SK-N-MC (cell line): ENCODE measurements around the gene MYO5B.

Experiments used
- EZH2 ChIP-seq: fragments of 200-600 bp; sonication (generic); IDR thresholded peaks from one replicate; pipeline ENCODE4 v1.6.1; 2017; ENCODE audit warnings: antibody characterized with exemption
- FOXP2 ChIP-seq: optimal IDR thresholded peaks from 2 replicates; pipeline ENCODE3; 2011; ENCODE audit warnings: mild to moderate bottlenecking, moderate library complexity; ENCODE audit not compliant: insufficient read depth; ENCODE audit errors: extremely low read length, control extremely low read depth
- POLR2AphosphoS5 ChIP-seq: IDR thresholded peaks from 2 replicates; pipeline ENCODE4 v1.6.1; 2012; ENCODE audit warnings: mild to moderate bottlenecking, low read depth, low read length, borderline replicate concordance

DNA sequence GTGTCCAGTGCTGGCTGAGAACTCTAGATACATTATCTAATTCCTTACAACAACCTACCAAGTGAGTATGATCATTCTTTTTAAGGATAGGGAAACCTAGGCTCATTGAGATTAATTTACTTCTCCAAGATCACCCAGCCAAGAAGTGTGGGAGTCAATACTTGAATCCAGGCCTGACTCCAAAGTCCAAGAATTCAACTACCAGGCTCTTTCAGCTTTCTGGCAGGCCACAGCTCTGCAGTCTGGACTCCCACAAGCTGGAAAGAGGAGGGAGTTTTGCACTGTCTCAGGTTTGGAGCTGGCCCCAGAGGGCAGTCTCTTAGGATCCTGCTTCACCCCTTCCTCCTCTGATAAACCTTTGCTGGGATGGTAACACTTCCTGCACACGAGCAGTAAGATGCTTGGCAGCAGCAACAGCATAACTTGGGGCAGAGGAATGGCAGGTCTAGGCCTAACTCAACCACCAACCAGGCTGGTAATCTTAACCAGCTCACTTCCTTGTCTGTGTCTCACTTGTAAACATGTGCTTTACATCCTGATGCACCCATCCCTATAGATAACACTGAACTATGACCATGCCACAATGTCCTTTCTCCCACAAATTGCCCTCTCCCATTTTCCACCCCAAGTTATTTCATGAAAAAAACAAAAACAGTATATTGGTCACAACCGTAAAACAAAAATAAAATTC is 270.5 kb downstream of the MYO5B start:
- no peak for TF ChIP-seq POLR2AphosphoS5
- no peak for TF ChIP-seq EZH2
- no peak for TF ChIP-seq FOXP2
